K562 (cell line): ENCODE data around the gene C1QBP. TPM values are rescaled to one million over a fixed set of nuclear protein-coding genes. Genes with fewer than 3 reads are reported as not detected.

Experiments used
- CBX5 ChIP-seq: IDR thresholded peaks from 2 replicates; pipeline ENCODE4 v1.6.1; 2014; ENCODE audit warnings: low read depth, borderline replicate concordance
- FOSL1 ChIP-seq: fragments of 200-800 bp; sonication (Bioruptor generic); conservative IDR thresholded peaks from 2 replicates; pipeline ENCODE4 v1.6.1; 2016; ENCODE audit warnings: missing genetic modification characterization, missing compliant biosample characterization
- FOXA1 ChIP-seq: fragments of 450-650 bp; IDR thresholded peaks from 2 replicates; pipeline ENCODE4 v1.6.1; 2016; ENCODE audit warnings: mild to moderate bottlenecking, borderline replicate concordance
- GATA2 ChIP-seq: sonication (generic); formaldehyde crosslinking; IDR thresholded peaks from 2 replicates; pipeline ENCODE4 v1.4.0; 2020; ENCODE audit warnings: mild to moderate bottlenecking, missing genetic modification reagents
- GATAD2A ChIP-seq: fragments of 450-650 bp; IDR thresholded peaks from 2 replicates; pipeline ENCODE4 v1.6.1; 2017
- HDAC2 ChIP-seq: fragments of 450-650 bp; IDR thresholded peaks from 2 replicates; pipeline ENCODE4 v1.6.1; 2016; ENCODE audit warnings: mild to moderate bottlenecking
- IRF2 ChIP-seq: sonication (generic); formaldehyde crosslinking; IDR thresholded peaks from 2 replicates; pipeline ENCODE4 v1.8.1; 2022; ENCODE audit warnings: mild to moderate bottlenecking, missing genetic modification reagents
- KHSRP ChIP-seq: fragments of 450-650 bp; IDR thresholded peaks from 2 replicates; pipeline ENCODE4 v1.6.1; 2017
- LCOR ChIP-seq: sonication (generic); formaldehyde crosslinking; IDR thresholded peaks from 2 replicates; pipeline ENCODE4 v1.8.0; 2022; ENCODE audit warnings: mild to moderate bottlenecking, missing genetic modification reagents
- LEF1 ChIP-seq: fragments of 450-650 bp; IDR thresholded peaks from 2 replicates; pipeline ENCODE4 v1.6.1; 2016; ENCODE audit warnings: mild to moderate bottlenecking
- MYBL2 ChIP-seq, 2 experiments: fragments of 450-650 bp in 1 of 2; sonication (generic) in 1 of 2; formaldehyde crosslinking in 1 of 2; IDR thresholded peaks; 2 replicates each; pipeline versions ENCODE4 v1.6.1 to v1.8.1; 2017 to 2022; ENCODE audit warnings: borderline replicate concordance in 1 of 2, inconsistent platforms in 1 of 2, low read depth in 1 of 2, mild to moderate bottlenecking in 1 of 2, missing genetic modification reagents in 1 of 2, moderate library complexity in 1 of 2
- RBBP5 ChIP-seq: fragments of 200-600 bp; sonication (generic); IDR thresholded peaks from 2 replicates; pipeline ENCODE4 v1.6.1; 2012; ENCODE audit warnings: borderline replicate concordance, mild to moderate bottlenecking, low read length, control low read depth, inconsistent platforms; ENCODE audit not compliant: insufficient read depth, poor library complexity, severe bottlenecking
- RBM34 ChIP-seq: fragments of 200-400 bp; formaldehyde crosslinking; IDR thresholded peaks from 2 replicates; pipeline ENCODE4 v1.6.1; 2018; ENCODE audit warnings: low read length, borderline replicate concordance; ENCODE audit not compliant: insufficient read depth
- SMAD3 ChIP-seq: fragments of 450-650 bp; formaldehyde crosslinking; conservative IDR thresholded peaks from 2 replicates; pipeline ENCODE4 v1.4.0; 2020; ENCODE audit warnings: mild to moderate bottlenecking
- SMARCA5 ChIP-seq: fragments of 450-650 bp; IDR thresholded peaks from 2 replicates; pipeline ENCODE4 v1.6.1; 2016
- STAT5B ChIP-seq: fragments of 250-450 bp; sonication (Bioruptor Pico); IDR thresholded peaks from 2 replicates; pipeline ENCODE4 v1.8.0; 2021; ENCODE audit warnings: mild to moderate bottlenecking, inconsistent platforms
- TAF15 ChIP-seq: fragments of 200-400 bp; formaldehyde crosslinking; IDR thresholded peaks from 2 replicates; pipeline ENCODE4 v1.6.1; 2017; ENCODE audit warnings: mild to moderate bottlenecking, low read depth, low read length, moderate library complexity
- THRA ChIP-seq: fragments of 450-650 bp; IDR thresholded peaks from 2 replicates; pipeline ENCODE4 v1.6.1; 2017; ENCODE audit warnings: mild to moderate bottlenecking, moderate library complexity
- YY1 ChIP-seq, 3 experiments: IDR thresholded peaks; 2 replicates each; pipeline ENCODE4 v1.6.1; 2011; ENCODE audit warnings: low read length in 2 of 3, mild to moderate bottlenecking in 2 of 3, moderate library complexity in 2 of 3, borderline replicate concordance in 1 of 3, control low read depth in 1 of 3, low read depth in 1 of 3; ENCODE audit not compliant: insufficient read depth in 3 of 3, insufficient replicate concordance in 2 of 3, control insufficient read depth in 1 of 3, insufficient read length in 1 of 3; ENCODE audit errors: extremely low read depth in 1 of 3
- ZBTB12 ChIP-seq: fragments of 250-450 bp; sonication (Bioruptor Pico); IDR thresholded peaks from 2 replicates; pipeline ENCODE4 v1.4.0; 2020
- ZNF184 ChIP-seq: sonication (generic); formaldehyde crosslinking; IDR thresholded peaks from 2 replicates; pipeline ENCODE4 v1.5.0; 2020; ENCODE audit warnings: missing genetic modification reagents
- ZNF24 ChIP-seq: fragments of 450-650 bp; IDR thresholded peaks from 2 replicates; pipeline ENCODE4 v1.6.1; 2016
- ZNF311 ChIP-seq: fragments of 250-450 bp; sonication (Bioruptor Pico); IDR thresholded peaks from 2 replicates; pipeline ENCODE4 v1.4.0; 2020; ENCODE audit warnings: mild to moderate bottlenecking, moderate library complexity
- ZNF512 ChIP-seq: IDR thresholded peaks from 2 replicates; pipeline ENCODE4 v1.6.1; 2016; ENCODE audit warnings: missing genetic modification characterization, missing compliant biosample characterization
- ZNF589 ChIP-seq: fragments of 200-800 bp; sonication (Bioruptor generic); IDR thresholded peaks from 2 replicates; pipeline ENCODE4 v1.6.1; 2016; ENCODE audit warnings: low read depth, missing genetic modification characterization, missing compliant biosample characterization
- polyA plus RNA-seq, 8 experiments: library from polyadenylated mRNA; depleted of rRNA in 4 of 8; stranded (reverse) in 5 of 8; unstranded in 3 of 8; fragments of >200 nt; fragmentation: Nextera tagmentation in 2 of 8; fragmentation: Illumina TruSeq in 1 of 8; extraction: Ambion mirVana in 2 of 8; extraction: Trizol in 1 of 8; gene quantifications; 2 replicates each; pipeline versions ENCODE4 v1.2.1 to v1.2.3, GENCODE V29; 2011 to 2014; ENCODE audit warnings: inconsistent platforms in 1 of 8, missing spikeins in 1 of 8
- total RNA-seq, 7 experiments: library from RNA; depleted of rRNA in 6 of 7; stranded (reverse); fragments of >200 nt in 6 of 7; fragmentation: Illumina TruSeq in 2 of 7; extraction: Trizol in 2 of 7; gene quantifications; 2 replicates each; pipeline versions ENCODE4 v1.2.1 to v1.2.3, GENCODE V29; 2011 to 2021; ENCODE audit warnings: low replicate concordance in 1 of 7

C1QBP gene
- total and polyA plus RNA-seq, 9 of the 15 experiments (the other 6 are each of a cell fraction or from before 2014, with no cell fraction given): 90.7 to 665 (median 414) TPM

GRCh38 chr17:5419356-5419958 is 19.5 kb downstream of the C1QBP start, which contains the start of gene NUP88 (continued):
- TF ChIP-seq LEF1 (no peak), LCOR (0 out of 2 replicates have a peak, but pooled peaks have one; percentile 10), RBBP5 (peak; percentile 91), ZNF24 (no peak), FOSL1 (tag) (no peak), ZNF512 (tag) (no peak), SMAD3 (CRISPR knock-in tag) (no peak), STAT5B (no peak), IRF2 (CRISPR knock-in tag) (no peak), KHSRP (no peak), ZNF184 (no peak), ZNF311 (no peak), ZNF589 (no peak), HDAC2 (no peak), CBX5 (no peak), YY1 (IDR thresholded peaks at IDR 0.05; ENCODE audit: borderline replicate concordance in 1 of 3, control insufficient read depth in 1 of 3, extremely low read depth in 1 of 3, insufficient read depth in 3 of 3, insufficient read length in 1 of 3, insufficient replicate concordance in 2 of 3, low read depth in 1 of 3, low read length in 2 of 3) (peak; percentile 80 to 96 (median 95)), SMARCA5 (no peak), MYBL2 (IDR thresholded peaks at IDR 0.05; ENCODE audit: low read depth) (no peak), MYBL2 (CRISPR knock-in tag; IDR thresholded peaks at IDR 0.05; ENCODE audit: borderline replicate concordance) (no peak), THRA (no peak), RBM34 (no peak), FOXA1 (no peak), GATA2 (CRISPR knock-in tag) (no peak), TAF15 (no peak), ZBTB12 (CRISPR knock-in tag) (no peak), GATAD2A (no peak)
